Skeletal muscle cell (primary cell): ENCODE data around the gene GMPPB.
A peak's percentile ranks its signal among the peaks of the same experiment; 100 is the strongest.
"Not testable (repeated sequence)": the region's sequence is repeated elsewhere in the genome, so short reads cannot be mapped to it uniquely, and the experiment has no call there.

Experiments
- DNase-seq: peaks from one replicate; pipeline ENCODE4 v3.0.0-alpha.2; 2010; ENCODE audit warnings: low read depth
- H3K4me3 ChIP-seq: 2 replicates; pipeline ENCODE4 v1.5.1; 2011; ENCODE audit warnings: low read depth, mild to moderate bottlenecking, control low read depth, low read length, moderate library complexity

GMPPB gene

DNA sequence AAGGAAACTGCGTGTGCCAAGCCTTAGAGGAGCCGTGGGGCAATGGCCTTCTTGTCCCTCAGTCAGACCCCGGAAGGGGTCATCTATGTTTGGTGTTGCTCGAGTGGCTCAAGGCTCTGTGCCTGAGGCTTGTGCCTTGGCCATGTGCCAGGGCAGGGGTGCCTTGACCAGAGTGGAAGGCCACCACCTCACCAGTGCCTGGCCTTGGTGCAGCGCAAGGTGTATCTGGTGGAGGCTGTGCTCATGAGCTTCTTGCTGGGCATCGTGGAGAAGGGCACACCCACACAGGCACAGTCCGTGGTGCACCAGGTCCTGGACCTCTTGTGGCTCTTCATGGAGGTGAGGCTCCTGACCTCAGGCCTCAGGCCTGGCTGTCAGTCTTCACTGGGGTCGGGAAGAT lies 23.7 kb downstream of the GMPPB start:
- no peak overlapping the region for H3K4me3 ChIP-seq
- DNase-seq = no peak

DNA sequence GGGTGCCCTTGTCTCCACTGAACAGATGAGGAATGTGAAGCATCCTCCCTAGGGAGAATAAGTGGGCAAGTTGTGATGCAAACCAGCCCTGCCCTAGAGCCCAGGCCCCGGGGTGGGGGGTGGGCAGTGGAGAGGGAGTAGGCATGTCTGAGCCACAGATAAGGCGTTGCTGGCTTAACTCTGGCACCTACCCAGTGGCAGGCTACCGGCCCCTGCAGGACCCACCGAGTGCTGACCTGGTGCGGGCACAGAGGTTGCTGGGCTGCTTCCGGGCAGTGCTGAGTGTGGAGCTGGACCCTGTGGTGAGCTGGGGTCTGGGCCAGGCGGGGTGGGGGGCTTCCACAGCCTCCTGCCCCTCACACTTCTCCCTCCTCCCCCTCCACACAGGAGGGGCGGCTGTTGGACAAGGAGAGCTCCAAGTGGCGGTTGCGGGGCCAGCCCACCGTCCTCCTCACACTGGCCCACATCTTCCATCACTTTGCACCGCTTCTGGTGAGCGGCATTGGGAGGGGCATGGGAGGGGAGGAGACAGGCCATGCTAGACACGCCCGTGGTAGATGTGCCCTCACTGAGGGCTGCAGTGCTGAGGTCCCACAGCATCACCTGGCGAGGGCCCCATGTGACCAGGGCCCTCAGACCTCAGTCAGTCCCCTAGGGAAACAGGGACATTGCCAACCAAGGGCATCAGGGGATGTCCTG lies 24.3 kb downstream of the GMPPB start:
- no peak for DNase-seq
- H3K4me3 ChIP-seq = no peak overlapping the region

- H3K4me3 ChIP-seq, DNase-seq: not testable (repeated sequence)
Measured at GRCh38 chr3:49695350-49696015, 28.3 kb downstream of the GMPPB start.

DNA sequence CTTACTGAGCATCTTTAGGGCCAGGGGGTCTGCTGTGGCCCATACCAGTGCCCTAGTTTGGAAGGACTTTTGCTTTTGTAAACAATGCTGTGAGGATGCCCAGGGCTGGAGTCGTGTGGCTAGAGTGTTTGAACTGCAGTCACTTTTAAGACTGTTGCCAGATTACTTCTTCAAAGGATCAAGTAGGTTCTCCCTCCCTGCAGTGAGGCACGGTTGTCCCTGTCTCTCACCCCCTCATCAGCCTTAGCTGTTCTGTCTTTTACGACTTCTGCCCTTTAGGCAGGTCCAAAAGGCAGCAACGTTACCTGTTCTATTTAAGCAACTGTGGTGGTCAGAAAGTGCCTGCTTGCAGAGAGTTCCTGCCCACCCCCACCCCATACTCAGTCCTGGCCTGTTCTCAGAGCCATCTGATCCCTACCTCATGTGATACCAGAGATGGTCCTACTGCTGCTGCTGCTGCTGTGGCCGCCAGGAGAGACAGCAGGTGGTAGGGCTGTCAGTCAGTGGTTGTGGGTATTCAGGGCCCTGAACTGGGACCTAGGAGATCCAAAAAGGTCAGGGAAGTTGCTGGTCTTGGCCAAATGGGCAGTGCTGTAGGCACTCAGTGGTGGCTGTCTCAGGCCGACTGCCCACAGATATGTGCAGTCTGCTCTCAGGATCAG lies 29.2 kb downstream of the GMPPB start:
- H3K4me3 ChIP-seq, DNase-seq: not testable (repeated sequence)

DNA sequence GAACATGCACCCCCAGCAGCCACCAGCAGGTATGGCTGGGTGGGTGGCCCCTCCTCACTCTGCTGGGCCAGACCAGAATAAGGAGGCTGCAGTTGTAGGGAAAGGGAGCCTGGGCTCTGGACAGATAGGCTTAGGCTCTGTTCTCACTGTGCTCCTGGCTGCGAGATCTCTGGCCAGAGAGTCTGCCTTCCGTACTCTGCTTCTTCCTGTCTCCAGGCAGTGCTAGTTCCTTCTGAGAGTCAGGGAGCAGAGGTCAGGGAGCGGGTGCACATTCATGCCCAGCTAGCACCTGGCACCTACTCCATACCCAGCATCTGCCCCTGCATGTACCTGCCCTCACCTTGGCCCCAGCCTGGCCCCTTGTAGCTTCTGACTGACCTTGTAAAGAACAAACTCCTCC lies 32.3 kb downstream of the GMPPB start:
- H3K4me3 ChIP-seq = not testable (repeated sequence)

GRCh38 chr3:49690856-49691255 lies 32.9 kb downstream of the GMPPB start:
- not testable (repeated sequence) for DNase-seq, H3K4me3 ChIP-seq

More for the DNA sequence above, 32.3 kb downstream of the GMPPB start:
- not testable (repeated sequence) for DNase-seq

- DNase-seq = not testable (repeated sequence)
Measured at GRCh38 chr3:49689908-49690624, 33.7 kb downstream of the GMPPB start.

DNA sequence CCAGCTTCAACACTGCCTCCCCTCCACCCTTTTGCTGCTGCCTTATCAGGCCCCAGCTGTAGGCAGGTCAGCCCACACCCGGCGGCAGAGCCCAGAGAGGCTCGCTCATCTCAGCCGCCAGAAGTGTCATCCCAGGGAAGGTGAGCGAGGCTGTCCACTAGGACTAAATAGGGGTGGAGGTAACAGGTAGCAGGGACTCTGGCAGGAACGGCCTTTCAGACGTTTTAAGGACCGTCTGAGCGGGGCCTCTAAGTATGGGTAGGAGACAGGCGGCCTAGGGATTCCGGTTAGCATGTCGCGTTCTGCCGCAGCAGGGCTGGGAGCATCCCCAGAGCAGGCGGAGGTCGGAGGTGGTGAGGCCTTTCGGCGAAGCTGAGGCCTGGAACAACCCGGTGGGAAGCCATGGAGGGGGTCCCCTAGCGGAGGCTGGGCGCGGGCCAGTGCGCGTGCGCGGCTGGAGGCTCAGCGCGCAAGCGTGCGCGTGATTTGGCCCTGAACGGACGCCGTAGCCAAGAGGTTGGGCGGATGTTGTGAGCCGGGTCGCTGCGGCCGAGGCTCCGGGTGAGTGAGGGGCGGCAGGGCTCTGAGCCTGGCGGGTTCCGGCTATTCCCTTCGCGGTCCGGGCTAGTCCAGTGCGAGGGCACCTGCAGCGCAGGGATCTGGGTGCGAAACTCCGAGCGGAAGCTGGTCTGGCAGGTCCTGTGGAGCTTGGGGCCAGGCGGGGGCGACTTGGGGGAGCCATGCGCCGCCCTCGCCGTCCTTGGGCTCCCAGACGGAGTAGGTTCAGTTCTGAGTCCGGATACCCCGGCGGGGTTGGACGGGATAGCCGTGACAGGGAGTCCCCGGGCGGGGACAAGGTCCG lies 34.5 kb downstream of the GMPPB start, which contains the start of the genes MST1 and RNF123:
Gene MST1, minus strand, starts transcription at position 429 of the 862 bp plus-strand sequence. CDS start 783 bp downstream, outside the sequence.
Gene RNF123, plus strand, starts transcription at position 512 of the 862 bp plus-strand sequence. CDS start 1,609 bp downstream, outside the sequence.
- peak; percentile 68 for DNase-seq
- H3K4me3 ChIP-seq = peak within 1 kb of the TSS; percentile 95

More at GRCh38 chr3:49689908-49690624, 33.7 kb downstream of the GMPPB start:
- peak overlapping the region; percentile 95 for H3K4me3 ChIP-seq

- peak overlapping the region; percentile 95 for H3K4me3 ChIP-seq
- not testable (repeated sequence) for DNase-seq
Measured at GRCh38 chr3:49688338-49689045, 35.3 kb downstream of the GMPPB start.

- not testable (repeated sequence) for H3K4me3 ChIP-seq, DNase-seq
Measured at GRCh38 chr3:49687424-49687795, 36.3 kb downstream of the GMPPB start.

DNA sequence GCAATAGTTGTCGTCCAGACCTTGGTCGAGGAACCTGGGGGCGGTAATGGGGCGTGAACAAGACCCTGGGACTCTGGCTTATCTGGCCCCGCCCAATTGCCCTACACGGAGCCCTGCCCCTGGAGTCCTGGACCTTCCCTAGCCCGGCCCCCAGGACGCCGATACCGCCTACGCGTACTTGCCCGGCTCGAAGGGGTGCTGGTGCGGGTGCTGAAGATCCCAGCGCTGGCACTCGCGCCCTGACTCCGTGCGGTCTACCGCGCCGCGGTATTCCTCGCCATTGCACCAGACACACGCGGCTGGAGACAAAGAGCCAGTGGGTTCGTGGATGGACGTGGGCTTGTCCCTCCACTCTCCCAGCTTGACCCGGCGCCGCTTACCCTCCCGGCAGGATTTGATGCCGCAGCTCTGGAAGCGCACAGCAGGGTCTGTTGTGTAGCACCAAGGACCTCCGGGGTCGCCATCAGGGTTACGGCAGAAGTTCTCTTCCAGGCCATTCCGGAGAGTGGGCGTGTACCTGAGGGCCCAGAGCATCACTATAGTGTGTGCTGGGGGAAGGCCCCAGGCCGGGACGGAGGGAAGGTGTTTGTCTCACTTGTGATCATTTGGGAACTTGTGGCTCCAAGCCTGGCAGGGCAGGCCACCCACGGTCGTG lies 36.9 kb downstream of the GMPPB start:
- DNase-seq = peak; percentile 20

GRCh38 chr3:49686346-49686745 lies 37.4 kb downstream of the GMPPB start:
- DNase-seq = not testable (repeated sequence)
- peak overlapping the region; percentile 35 for H3K4me3 ChIP-seq

More for the DNA sequence above, 36.9 kb downstream of the GMPPB start:
- H3K4me3 ChIP-seq = peak overlapping the region; percentile 35

GRCh38 chr3:49685846-49686245 lies 37.9 kb downstream of the GMPPB start:
- not testable (repeated sequence) for H3K4me3 ChIP-seq

GRCh38 chr3:49685103-49685502 lies 38.6 kb downstream of the GMPPB start:
- H3K4me3 ChIP-seq, DNase-seq: not testable (repeated sequence)

More at GRCh38 chr3:49685846-49686245, 37.9 kb downstream of the GMPPB start:
- not testable (repeated sequence) for DNase-seq

GRCh38 chr3:49684453-49684852 lies 39.3 kb downstream of the GMPPB start:
- DNase-seq, H3K4me3 ChIP-seq: not testable (repeated sequence)

GRCh38 chr3:49683162-49683561 lies 40.6 kb downstream of the GMPPB start:
- no peak for DNase-seq
- no peak overlapping the region for H3K4me3 ChIP-seq

DNA sequence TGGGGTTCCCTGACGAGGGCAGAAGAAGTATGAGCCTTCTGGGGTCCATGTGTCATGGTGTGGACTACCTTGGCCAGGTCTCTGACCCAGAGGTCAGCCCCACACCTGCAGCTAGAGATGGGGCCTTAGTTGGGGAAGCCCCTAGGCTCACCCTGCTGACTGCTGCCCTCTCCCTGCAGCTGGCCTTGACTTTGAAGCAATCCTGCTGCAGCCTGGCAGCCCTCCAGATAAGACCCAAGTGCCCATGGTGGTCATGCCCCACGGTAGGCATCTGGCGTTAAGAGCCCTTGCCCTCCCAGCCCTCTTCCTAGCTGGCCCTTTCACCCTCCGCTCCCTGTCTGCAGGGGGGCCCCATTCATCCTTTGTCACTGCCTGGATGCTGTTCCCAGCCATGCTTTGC lies 42.2 kb downstream of the GMPPB start:
- DNase-seq = no peak
- H3K4me3 ChIP-seq = no peak overlapping the region

GRCh38 chr3:49681232-49681522 lies 42.6 kb downstream of the GMPPB start:
- no peak for DNase-seq
- no peak overlapping the region for H3K4me3 ChIP-seq
